PC-3 (cell line): Measurements from ENCODE around the gene CRB3. TPM values are rescaled to one million over a fixed set of nuclear protein-coding genes. Genes with fewer than 3 reads are reported as not detected.

Experiments
- ATAC-seq: fragments of 200-7000 bp; cut with Tn5 transposase; 2 replicates; pipeline ENCODE4 v1.9.1; 2020; ENCODE audit warnings: mild to moderate bottlenecking, moderate library complexity
- BruUV-seq: library from RNA; stranded (reverse); fragments of 400-500 nt; replicated peaks from 2 replicates; lab custom pipeline; 2021; lab: Mats Ljungman, UMichigan
- CTCF ChIA-PET: fragments of 300-600 bp; sonication (Branson Sonifier 250); formaldehyde crosslinking; loops from one replicate; lab custom pipeline; 2022; ENCODE audit warnings: antibody characterized with exemption; lab: Charles Lee
- POLR2A ChIA-PET: fragments of 300-600 bp; sonication (Branson Sonifier 250); formaldehyde crosslinking; loops from one replicate; lab custom pipeline; 2022; ENCODE audit warnings: antibody characterized with exemption; ENCODE audit not compliant: unreplicated experiment; lab: Charles Lee
- DNase-seq: peaks from one replicate; pipeline ENCODE4 v3.0.0-alpha.2; 2015
- H2AFZ ChIP-seq: fragments of 300-600 bp; sonication (generic); 2 replicates; pipeline ENCODE4 v1.6.0; 2016; ENCODE audit warnings: antibody characterized with exemption, low read length
- H3F3A ChIP-seq: fragments of 300-600 bp; sonication (generic); one replicate; pipeline ENCODE4 v1.6.0; 2017; ENCODE audit warnings: antibody characterized with exemption, low read length, control low read depth, mild to moderate bottlenecking; ENCODE audit not compliant: unreplicated experiment
- H3K27ac ChIP-seq: fragments of 300-600 bp; sonication (generic); 2 replicates; pipeline ENCODE4 v1.5.1; 2016; ENCODE audit warnings: mild to moderate bottlenecking, low read length
- H3K27me3 ChIP-seq: fragments of 300-600 bp; sonication (generic); 2 replicates; pipeline ENCODE4 v1.6.1; 2016; ENCODE audit warnings: low read length, mixed read lengths
- H3K36me3 ChIP-seq: fragments of 300-600 bp; sonication (generic); 2 replicates; pipeline ENCODE4 v1.6.1; 2016; ENCODE audit warnings: low read depth, mixed run types, low read length, mixed read lengths
- H3K4me1 ChIP-seq: fragments of 300-600 bp; sonication (generic); 2 replicates; pipeline ENCODE4 v1.5.1; 2016; ENCODE audit warnings: low read length; ENCODE audit not compliant: insufficient read depth
- H3K4me2 ChIP-seq: fragments of 300-600 bp; sonication (generic); 2 replicates; pipeline ENCODE4 v1.6.0; 2016; ENCODE audit warnings: low read length
- H3K4me3 ChIP-seq: fragments of 300-600 bp; sonication (generic); 2 replicates; pipeline ENCODE4 v1.5.1; 2016; ENCODE audit warnings: mild to moderate bottlenecking, low read length, mixed read lengths
- H3K79me2 ChIP-seq: fragments of 300-600 bp; sonication (generic); 2 replicates; pipeline ENCODE4 v1.6.1; 2017; ENCODE audit warnings: low read length, mixed read lengths
- H3K9ac ChIP-seq: fragments of 300-600 bp; sonication (generic); 2 replicates; pipeline ENCODE4 v1.6.0; 2016; ENCODE audit warnings: mild to moderate bottlenecking, low read length
- H3K9me2 ChIP-seq: fragments of 300-600 bp; sonication (generic); replicated peaks from 2 replicates; pipeline ENCODE4 v1.6.1; 2016; ENCODE audit warnings: mixed run types, low read length, mixed read lengths
- H3K9me3 ChIP-seq: fragments of 300-600 bp; sonication (generic); 2 replicates; pipeline ENCODE4 v1.6.1; 2016; ENCODE audit warnings: low read length, mixed read lengths
- H4K20me1 ChIP-seq: fragments of 300-600 bp; sonication (generic); 2 replicates; pipeline ENCODE4 v1.6.1; 2016; ENCODE audit warnings: low read length, mixed read lengths
- EZH2 ChIP-seq: fragments of 300-600 bp; sonication (generic); IDR thresholded peaks from one replicate; pipeline ENCODE4 v1.6.1; 2017; ENCODE audit warnings: antibody characterized with exemption, mild to moderate bottlenecking, low read length; ENCODE audit not compliant: unreplicated experiment
- EZH2phosphoT487 ChIP-seq: fragments of 300-600 bp; sonication (generic); IDR thresholded peaks from 2 replicates; pipeline ENCODE4 v1.6.1; 2018; ENCODE audit warnings: mild to moderate bottlenecking, antibody characterized with exemption, low read length, borderline replicate concordance
- intact Hi-C: fragments of 100-400 bp; cut with micrococcal nuclease; formaldehyde crosslinking; loops from 2 replicates; pipeline ENCODE4 v1.9.0; 2023
- total RNA-seq: library from RNA; depleted of rRNA; stranded (reverse); fragments of >200 nt; gene quantifications from 2 replicates; pipeline ENCODE4 v1.2.3, GENCODE V29; 2014
- TF ChIP-seq, protein P1 (sequence below): fragments of 300-600 bp; sonication (generic); conservative IDR thresholded peaks from 2 replicates; pipeline ENCODE4 v1.5.1; 2017; ENCODE audit warnings: antibody characterized with exemption, low read depth, mild to moderate bottlenecking, low read length

CRB3 gene
- total RNA-seq, 1 experiment from 2014 or later = 71.3 TPM

DNA sequence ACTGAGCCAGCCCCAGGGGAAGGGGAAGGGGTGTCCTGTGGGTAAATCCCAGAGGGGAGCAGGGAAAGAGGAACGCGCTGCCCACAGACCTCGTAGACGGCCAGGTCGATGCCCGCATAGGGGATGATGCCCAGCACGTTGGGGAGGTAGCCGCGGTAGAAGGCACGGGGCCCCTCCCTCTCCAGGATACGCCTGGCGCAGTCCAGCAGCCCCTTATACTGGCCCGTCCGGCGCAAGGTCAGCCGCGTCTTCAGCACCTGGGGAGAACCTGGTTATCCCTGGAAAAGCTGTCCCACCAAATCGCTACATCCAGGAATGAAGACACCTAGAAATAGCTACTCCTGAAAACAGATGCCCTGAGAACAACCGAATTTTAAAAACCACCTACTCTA lies 11.9 kb upstream of the CRB3 start:
- intact Hi-C loops = no loop called here
- Histone ChIP-seq H3F3A (no peaks in the 10 kb centered on the region), H3K27ac (no peak overlapping the region), H4K20me1 (no peaks in the 10 kb centered on the region), H3K4me1 (no peaks in the 10 kb centered on the region), H3K9me3 (no peaks in the 10 kb centered on the region), H3K4me3 (no peak overlapping the region), H2AFZ (no peak overlapping the region), H3K79me2 (no peaks in the 10 kb centered on the region), H3K36me3 (peaks cover 26% of the 10 kb centered on the region), H3K9me2 (no peaks in the 10 kb centered on the region), H3K4me2 (no peak overlapping the region), H3K9ac (no peak overlapping the region), H3K27me3 (no peaks in the 10 kb centered on the region)
- TF ChIP-seq, protein P1, sequence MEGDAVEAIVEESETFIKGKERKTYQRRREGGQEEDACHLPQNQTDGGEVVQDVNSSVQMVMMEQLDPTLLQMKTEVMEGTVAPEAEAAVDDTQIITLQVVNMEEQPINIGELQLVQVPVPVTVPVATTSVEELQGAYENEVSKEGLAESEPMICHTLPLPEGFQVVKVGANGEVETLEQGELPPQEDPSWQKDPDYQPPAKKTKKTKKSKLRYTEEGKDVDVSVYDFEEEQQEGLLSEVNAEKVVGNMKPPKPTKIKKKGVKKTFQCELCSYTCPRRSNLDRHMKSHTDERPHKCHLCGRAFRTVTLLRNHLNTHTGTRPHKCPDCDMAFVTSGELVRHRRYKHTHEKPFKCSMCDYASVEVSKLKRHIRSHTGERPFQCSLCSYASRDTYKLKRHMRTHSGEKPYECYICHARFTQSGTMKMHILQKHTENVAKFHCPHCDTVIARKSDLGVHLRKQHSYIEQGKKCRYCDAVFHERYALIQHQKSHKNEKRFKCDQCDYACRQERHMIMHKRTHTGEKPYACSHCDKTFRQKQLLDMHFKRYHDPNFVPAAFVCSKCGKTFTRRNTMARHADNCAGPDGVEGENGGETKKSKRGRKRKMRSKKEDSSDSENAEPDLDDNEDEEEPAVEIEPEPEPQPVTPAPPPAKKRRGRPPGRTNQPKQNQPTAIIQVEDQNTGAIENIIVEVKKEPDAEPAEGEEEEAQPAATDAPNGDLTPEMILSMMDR = no peak
- TF ChIP-seq EZH2 (no peak), EZH2phosphoT487 (no peak)
- ChIA-PET POLR2A (no interaction called here), CTCF (no interaction called here)
- DNase-seq (no peak), ATAC-seq (no peak)
- no TSS peak for BruUV-seq

DNA sequence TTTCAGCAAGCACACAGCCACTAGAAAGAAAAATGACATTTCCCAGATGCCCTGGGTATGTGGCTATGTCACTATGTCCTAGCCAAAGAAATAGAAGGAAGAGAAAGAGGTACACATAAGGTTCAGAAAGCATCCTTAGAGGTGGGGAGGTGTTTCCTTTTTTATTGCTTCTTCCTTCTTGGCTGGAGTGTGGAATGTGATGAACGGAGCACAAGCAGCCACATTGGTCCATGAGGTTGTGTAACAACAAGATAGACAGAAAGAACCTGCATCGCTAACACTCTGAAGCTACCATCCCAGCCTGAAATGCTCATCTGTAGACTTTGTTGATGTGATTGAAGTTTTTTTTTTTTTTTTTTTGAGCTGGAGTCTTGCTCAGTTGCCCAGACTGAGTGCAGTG lies 11.2 kb upstream of the CRB3 start:
- CTCF ChIA-PET = interaction anchor here (0.6 kb wide), 1 partner anchor 285 kb away, joined by 6 read pairs; the partner anchor contains the start of gene GPR108
- Histone ChIP-seq H3K4me3 (no peak overlapping the region), H3K79me2 (no peaks in the 10 kb centered on the region), H2AFZ (no peak overlapping the region), H4K20me1 (no peaks in the 10 kb centered on the region), H3K4me2 (no peak overlapping the region), H3F3A (no peaks in the 10 kb centered on the region), H3K27ac (no peak overlapping the region), H3K36me3 (peaks cover 26% of the 10 kb centered on the region), H3K4me1 (no peaks in the 10 kb centered on the region), H3K9ac (no peak overlapping the region), H3K9me2 (no peaks in the 10 kb centered on the region), H3K9me3 (no peaks in the 10 kb centered on the region), H3K27me3 (no peaks in the 10 kb centered on the region)
- ATAC-seq = no peak
- TF ChIP-seq, protein P1 = no peak
- TF ChIP-seq EZH2 (no peak), EZH2phosphoT487 (no peak)
- DNase-seq = no peak
- no TSS peak for BruUV-seq
- POLR2A ChIA-PET = interaction anchor here (0.6 kb wide), 1 partner anchor 80 kb away, joined by 10 read pairs; the partner anchor contains the start of gene ALKBH7
- intact Hi-C loops = no loop called here

DNA sequence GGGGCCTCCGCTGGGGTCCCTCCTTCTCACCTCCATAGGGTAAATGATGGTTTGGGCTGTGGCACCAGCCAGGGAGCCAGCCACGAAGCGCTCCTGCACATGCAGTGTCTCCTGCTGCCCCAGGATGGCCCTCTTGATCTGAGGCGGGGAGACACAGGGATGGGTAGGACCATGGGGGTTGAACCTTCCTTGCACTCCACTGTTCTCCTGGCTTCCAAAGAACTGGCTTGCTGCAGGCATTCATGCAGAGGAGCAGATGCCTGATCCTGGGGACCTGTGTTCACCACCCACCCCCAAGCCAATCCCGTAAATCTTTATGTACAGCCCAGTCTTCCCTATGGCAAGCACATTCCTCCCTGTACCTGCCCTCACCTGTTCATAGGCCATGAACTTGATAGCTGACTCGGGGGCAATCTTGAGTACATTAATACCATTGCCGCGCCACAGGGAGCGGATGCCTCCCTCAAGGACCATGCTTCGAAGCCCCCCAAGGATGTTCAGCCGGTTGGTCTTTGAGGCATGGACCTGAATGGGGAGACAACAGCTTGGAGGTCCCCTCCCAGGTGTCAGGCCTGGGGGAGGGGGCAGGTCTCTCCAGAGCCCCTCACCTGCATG lies 10.0 kb upstream of the CRB3 start:
- Histone ChIP-seq H2AFZ (no peak overlapping the region), H3K79me2 (no peaks in the 10 kb centered on the region), H3K4me1 (peaks cover 7% of the 10 kb centered on the region), H4K20me1 (no peaks in the 10 kb centered on the region), H3K9ac (no peak overlapping the region), H3K9me3 (no peaks in the 10 kb centered on the region), H3K9me2 (no peaks in the 10 kb centered on the region), H3K27ac (no peak overlapping the region), H3K36me3 (peaks cover 26% of the 10 kb centered on the region), H3K4me2 (no peak overlapping the region), H3F3A (no peaks in the 10 kb centered on the region), H3K27me3 (no peaks in the 10 kb centered on the region), H3K4me3 (no peak overlapping the region)
- no peak for TF ChIP-seq EZH2
- TF ChIP-seq, protein P1 = no peak
- TF ChIP-seq EZH2phosphoT487 = no peak
- intact Hi-C loops = no loop called here
- BruUV-seq = no TSS peak
- DNase-seq (no peak), ATAC-seq (no peak)
- CTCF ChIA-PET = no interaction called here
- POLR2A ChIA-PET = no interaction called here
